H54 (cell line): Measurements from ENCODE around the gene COL16A1.
A peak's percentile ranks its signal among the peaks of the same experiment; 100 is the strongest.

Source experiments
- DNase-seq: peaks from one replicate; pipeline ENCODE4 v3.0.0; 2011; ENCODE audit warnings: low spot score, mixed read lengths; ENCODE audit not compliant: insufficient read length
- FAIRE-seq: peaks from 3 replicates; lab custom pipeline; 2011; peaks lifted over from hg19 to GRCh38; lab: Jason Lieb, UNC
- POLR2A ChIP-seq: IDR thresholded peaks from 2 replicates; pipeline ENCODE4 v1.6.1; 2011; ENCODE audit warnings: low read depth, mild to moderate bottlenecking, low read length

COL16A1 gene

DNA sequence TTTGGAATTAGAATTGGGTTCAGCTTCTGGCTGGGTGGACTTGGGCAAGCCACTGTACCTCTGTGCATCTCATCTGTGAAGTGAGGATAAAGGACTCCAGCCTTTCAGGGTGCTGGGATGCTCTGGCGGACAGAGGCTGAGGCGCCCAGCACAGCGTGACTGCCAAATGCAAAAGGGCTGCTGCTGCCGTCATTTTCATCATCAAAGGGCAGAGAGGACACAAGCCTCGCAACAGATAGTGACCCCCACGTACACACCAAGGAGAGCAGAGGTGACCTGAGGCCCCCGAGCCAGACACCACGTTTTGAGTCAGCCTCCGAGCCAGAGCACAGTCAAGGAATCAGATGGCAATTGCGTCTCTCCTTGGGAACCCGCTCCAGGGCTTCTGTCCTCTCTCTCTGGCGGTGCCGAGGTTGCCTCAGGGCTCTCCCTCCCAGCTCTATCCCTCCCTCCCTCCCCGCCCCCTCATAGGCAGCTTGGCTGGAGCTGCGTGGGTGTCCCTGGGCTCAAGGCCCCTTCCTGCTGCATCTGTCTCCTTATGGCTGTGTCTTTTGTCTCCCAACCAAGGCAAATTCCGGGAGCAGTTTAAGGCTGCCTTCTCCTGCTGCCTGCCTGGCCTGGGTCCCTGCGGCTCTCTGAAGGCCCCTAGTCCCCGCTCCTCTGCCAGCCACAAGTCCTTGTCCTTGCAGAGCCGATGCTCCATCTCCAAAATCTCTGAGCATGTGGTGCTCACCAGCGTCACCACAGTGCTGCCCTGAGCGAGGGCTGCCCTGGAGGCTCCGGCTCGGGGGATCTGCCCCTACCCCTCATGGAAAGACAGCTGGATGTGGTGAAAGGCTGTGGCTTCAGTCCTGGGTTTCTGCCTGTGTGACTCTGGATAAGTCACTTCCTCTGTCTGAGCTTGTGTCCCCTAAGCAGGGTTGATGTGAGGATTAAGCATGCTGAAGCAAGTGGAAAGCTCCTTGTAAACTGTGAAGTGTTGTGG is 77.3 kb downstream of the COL16A1 start:
- DNase-seq (no peak), FAIRE-seq (no peak)
- no peak for TF ChIP-seq POLR2A

DNA sequence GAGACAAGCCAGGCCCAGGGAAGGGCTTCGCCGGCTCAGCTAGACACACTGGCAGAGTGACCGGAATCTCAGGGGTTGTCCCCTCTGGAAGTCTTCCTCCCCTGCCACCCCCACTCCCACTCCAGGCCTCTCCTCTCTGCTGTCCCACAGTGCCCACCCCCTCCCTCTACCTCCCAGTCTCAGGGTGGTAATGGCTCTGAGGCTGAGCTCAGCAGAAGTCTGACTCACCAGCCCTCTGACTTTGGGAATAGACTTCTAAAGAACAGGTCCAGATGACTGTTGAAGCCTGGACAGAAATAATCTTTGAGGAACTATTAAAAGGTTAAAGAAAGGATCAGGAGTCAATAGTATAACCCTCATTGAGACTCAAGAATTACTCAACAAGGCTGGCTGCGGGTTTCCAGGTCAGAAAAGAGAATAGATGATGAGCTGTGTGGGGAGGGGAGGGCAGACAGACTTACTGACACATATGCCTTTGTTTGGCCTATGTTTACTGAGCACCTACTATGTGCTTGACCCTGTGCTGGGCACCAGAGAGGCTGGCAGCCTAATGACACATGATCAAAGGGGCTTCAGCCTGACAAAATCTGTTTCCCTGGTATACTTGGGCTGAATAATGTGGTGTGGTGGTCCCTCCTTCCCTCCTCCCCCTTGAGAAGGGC is 78.1 kb downstream of the COL16A1 start:
- FAIRE-seq = no peak
- TF ChIP-seq POLR2A = no peak
- DNase-seq = peak; percentile 62

DNA sequence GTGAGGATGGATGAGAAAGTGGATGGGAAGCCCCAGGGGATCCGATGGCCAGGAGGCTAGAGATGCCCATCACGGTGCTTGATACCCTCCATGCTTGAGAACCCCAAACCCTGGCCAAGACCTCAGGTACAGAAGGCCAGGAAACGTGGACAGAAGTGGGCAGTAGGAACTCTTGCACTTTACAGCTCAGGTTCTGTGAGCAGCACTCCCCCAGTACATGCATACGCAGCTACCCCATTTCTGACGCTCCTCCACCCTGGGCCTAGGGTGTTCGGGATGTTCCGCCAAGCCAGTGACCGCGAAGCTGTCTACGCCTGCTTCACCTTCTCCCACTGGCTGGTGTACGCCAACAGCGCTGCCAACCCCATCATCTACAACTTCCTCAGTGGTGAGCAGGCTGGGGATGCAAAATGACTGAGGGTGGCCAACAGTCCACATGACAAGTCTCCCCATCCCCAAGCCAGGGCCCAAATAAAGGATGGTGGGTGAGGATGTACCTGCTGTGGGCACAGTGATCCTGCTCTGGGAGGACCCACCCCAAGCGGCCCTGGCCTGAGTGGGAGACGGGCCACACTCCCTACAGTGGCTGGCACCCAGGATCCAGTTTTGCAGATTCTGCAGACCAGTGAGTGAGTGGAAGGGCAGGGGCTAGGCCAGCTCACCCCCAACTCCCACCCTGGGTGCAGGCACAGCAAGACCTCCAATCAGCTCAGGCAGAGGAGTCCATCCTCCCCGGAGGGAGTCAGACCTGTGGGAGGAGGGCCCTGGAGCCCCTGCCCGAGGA is 78.9 kb downstream of the COL16A1 start:
- FAIRE-seq (no peak), DNase-seq (no peak)
- no peak for TF ChIP-seq POLR2A

DNA sequence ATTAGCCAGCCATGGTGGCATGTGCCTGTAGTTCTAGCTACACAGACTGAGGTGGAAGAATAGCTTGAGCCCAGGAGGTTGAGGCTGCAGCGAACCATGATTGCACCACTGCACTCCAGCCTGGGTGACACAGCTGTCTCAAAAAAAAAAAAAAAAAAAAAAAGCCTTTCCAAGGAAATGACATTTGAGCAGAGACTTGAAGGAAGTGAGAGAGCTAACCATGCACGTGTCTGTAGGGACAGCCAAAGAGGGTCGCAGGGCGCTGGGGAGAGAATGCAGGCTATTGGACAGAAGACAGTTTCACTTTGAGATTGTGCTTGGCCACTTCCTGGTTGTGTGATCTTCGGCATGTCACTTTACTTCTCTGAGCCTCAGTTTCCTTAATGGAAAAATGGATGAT is 79.5 kb downstream of the COL16A1 start:
- DNase-seq (no peak), FAIRE-seq (no peak)
- TF ChIP-seq POLR2A = no peak

DNA sequence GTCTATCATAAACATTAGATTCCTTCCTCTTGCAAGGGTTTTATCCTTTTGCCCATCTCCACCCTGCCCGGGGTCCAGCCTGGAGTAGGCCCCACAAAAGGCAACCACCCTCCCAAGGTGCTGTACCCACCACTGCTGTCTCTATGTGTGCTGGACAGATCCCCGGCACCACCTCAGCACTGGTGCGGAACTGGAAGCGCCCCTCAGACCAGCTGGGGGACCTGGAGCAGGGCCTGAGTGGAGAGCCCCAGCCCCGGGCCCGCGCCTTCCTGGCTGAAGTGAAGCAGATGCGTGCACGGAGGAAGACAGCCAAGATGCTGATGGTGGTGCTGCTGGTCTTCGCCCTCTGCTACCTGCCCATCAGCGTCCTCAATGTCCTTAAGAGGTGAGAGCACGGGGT is 80.5 kb downstream of the COL16A1 start:
- no peak for FAIRE-seq
- no peak for DNase-seq
- no peak for TF ChIP-seq POLR2A

DNA sequence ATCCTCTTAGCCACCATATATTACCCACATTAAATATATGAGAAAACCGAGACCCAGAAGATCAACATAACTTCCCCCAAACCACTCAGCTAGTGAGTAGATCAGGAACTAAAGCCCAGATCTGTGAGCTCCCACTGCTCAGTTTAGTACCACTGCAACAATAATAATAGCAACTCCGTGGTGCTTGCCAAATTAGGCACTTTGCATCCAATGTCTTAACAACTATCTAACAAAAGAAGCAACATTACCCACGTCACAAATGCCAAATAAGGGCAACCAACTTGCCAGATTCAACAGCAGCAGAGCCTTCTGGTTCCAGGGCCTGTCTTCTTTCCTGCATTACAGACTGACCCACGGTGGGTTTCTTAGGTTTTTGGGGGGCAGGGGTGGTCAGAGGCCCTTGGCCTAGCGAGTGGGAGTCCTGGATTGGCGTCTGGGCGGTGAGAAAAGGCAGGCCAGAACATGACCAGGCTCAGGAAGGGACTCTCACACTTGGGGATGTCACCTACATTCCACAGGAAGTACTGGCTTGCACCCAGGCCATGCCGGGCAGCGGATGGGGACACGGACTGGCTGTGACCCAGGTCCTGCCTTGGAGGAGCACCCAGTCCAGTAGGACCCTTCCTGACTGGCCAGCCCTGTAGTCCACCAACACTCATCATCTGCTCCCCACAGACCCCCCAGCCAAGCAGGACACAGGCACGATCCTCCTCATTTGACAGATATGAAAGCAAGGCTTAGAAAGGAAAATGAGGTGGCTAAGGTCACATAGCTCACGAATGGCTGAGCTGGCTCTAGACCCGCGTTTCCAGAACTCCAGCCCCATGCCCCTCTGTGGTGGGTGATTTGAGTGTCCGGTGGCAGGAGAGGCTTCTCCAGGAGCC is 81.7 kb downstream of the COL16A1 start:
- no peak for TF ChIP-seq POLR2A
- DNase-seq = no peak
- FAIRE-seq = no peak

DNA sequence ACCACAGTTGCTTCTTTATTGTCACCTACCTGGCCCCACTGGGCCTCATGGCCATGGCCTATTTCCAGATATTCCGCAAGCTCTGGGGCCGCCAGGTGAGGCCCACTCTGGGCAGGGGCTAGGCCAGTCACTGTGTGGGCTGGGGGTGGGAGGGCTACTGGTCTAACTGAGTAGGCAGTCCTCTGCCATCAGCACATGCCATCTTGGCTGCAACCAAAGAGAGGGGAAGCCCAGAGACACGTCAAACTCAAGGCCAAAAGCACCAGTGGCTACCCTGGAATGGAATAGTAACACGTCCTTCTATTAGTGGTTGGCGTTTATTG is 82.4 kb downstream of the COL16A1 start:
- no peak for DNase-seq
- no peak for FAIRE-seq
- no peak for TF ChIP-seq POLR2A

DNA sequence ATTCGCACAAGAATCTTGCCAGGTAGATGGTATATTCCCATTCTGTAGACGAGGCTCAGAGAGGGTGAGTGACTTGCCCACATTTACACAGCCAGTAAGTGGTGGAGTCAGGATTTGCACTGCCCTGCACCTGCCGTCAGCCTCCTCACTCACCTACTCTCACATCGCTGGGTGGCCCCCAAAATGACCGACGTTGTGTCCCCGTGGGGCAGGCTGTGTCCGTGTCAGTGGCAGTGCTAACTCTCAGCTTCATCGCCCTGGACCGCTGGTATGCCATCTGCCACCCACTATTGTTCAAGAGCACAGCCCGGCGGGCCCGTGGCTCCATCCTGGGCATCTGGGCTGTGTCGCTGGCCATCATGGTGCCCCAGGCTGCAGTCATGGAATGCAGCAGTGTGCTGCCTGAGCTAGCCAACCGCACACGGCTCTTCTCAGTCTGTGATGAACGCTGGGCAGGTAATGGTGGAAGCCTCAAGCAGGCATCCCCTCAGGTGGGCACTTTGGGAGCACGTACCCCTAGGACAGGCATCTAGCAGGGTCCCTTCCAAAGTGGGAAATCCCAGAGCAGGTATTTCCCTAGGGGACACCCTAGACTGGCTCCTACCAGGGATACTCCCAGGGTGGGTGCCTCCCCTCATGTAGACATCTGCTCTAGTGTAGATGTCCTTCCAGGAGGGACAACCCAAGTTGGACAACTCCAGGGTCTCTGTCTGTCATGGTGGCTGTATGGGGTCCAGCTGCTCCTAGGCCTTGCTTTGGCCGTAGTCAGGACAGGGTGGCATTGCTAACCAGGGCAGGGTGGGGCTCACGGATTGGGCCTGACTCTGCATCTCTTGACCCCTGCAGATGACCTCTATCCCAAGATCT is 83.0 kb downstream of the COL16A1 start:
- DNase-seq = no peak
- no peak for FAIRE-seq
- TF ChIP-seq POLR2A = no peak

DNA sequence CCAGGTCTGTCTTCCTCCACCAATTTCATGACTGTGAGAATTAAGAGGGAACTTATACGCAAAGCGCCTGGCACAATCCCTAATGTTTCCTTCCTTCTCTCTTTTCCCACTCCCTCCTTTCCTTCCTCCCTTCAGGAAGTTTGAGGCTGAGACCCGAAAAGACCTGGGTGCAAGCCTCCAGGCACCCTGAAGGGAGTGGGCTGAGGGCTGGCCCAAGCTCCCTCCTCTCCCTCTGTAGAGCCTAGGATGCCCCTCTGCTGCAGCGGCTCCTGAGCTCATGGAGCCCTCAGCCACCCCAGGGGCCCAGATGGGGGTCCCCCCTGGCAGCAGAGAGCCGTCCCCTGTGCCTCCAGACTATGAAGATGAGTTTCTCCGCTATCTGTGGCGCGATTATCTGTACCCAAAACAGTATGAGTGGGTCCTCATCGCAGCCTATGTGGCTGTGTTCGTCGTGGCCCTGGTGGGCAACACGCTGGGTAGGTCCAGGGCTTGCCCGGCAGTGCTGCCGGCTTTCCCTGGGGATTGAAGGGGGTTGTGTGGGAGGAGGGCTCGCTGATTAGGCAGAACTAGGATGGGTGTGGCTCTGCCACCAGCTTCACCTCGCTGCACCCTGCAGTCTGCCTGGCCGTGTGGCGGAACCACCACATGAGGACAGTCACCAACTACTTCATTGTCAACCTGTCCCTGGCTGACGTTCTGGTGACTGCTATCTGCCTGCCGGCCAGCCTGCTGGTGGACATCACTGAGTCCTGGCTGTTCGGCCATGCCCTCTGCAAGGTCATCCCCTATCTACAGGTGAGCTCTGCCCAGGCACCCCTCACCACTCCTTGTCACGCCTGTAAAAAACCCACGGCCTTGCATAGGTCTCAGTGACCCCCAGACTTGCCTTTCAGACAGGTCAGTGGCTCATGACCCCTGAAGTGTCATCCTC is 84.6 kb downstream of the COL16A1 start:
- TF ChIP-seq POLR2A = no peak
- no peak for FAIRE-seq
- DNase-seq = no peak

DNA sequence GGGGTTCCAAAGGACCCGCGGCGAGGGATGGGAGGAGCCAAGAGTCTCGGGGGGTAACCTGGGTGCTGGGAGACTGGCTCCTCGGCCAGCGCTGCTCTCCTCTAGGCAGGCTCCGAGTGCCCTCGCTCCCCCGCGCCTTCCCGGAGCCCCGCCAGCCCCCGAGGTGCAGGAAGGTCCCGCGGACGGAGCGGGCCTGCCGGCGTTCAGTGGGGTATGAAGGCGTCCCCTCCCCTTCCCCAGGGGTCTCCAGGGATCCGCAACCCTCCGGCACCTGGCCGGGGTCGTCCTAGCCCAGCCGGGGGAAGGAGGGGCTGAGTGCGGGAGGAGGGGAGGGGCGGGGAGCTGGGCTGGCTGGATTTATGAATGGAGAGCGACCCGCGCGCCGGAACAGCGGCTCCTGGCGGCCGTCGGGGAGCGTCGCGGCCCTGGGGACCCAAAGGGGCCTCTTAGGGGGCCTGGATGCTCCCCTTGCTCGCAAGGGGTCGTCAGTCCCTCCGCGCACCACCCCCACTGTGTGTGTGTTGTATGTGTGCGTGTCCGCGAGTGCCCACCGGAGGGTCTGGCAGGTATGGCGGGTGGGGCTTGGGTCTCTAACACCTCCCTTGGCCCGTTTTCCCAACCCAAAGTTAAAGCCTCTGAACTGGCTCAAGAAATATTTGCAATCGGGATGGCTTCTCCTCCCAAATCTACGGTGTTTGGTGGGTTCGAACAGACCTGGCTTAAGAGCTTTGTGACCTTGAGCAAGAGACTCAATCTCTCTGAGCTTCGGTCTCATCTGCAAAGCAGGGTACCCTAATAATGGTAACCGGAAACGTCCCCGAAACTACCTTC is 85.7 kb downstream of the COL16A1 start:
- no peak for FAIRE-seq
- TF ChIP-seq POLR2A = no peak
- peak; percentile 45 for DNase-seq
